ENCODE results near the gene HHAT. TPM values are rescaled to one million over a fixed set of nuclear protein-coding genes. Genes with fewer than 3 reads are reported as not detected.

The HHAT gene
- total and polyA plus RNA-seq, 8 donors = under 0.01 to 5.8 (median 1.6) TPM

- Histone ChIP-seq H3K9me3 (no peaks in the 10 kb centered on the region), H3K4me1 (no peaks in the 10 kb centered on the region), H3K36me3 (no peaks in the 10 kb centered on the region), H3K27ac (no peak overlapping the region), H3K4me3 (no peak overlapping the region), H3K27me3 (no peaks in the 10 kb centered on the region)
- WGBS, 5 donors = 55 to 69% (median 63%) methylated on average over 3 of the region's 3 CpGs
- DNase-seq = no peak
- intact Hi-C loops (cut with DNase I; ENCODE audit: low total_unique reads) = no loop called here
- TF ChIP-seq EP300 (IDR thresholded peaks at IDR 0.05) (no peak), POLR2AphosphoS5 (IDR thresholded peaks at IDR 0.05) (no peak), POLR2A (IDR thresholded peaks at IDR 0.05) (no peak), CTCF (IDR thresholded peaks at IDR 0.05) (no peak)
These were observed 202.9 kb downstream of the HHAT start for GRCh38 chr1:210531475-210532222.

- intact Hi-C loops (cut with DNase I; ENCODE audit: low total_unique reads) = no loop called here
- Histone ChIP-seq H3K9me3 (no peaks in the 10 kb centered on the region), H3K4me1 (no peaks in the 10 kb centered on the region), H3K36me3 (no peaks in the 10 kb centered on the region), H3K27me3 (no peaks in the 10 kb centered on the region), H3K4me3 (no peak overlapping the region), H3K27ac (no peak overlapping the region)
- 85 to 91% (median 86%) methylated on average over 1 of the region's 1 CpG for WGBS, 5 donors
- TF ChIP-seq CTCF (IDR thresholded peaks at IDR 0.05) (no peak), POLR2A (IDR thresholded peaks at IDR 0.05) (no peak), POLR2AphosphoS5 (IDR thresholded peaks at IDR 0.05) (no peak), EP300 (IDR thresholded peaks at IDR 0.05) (no peak)
- DNase-seq = no peak
These were observed 203.5 kb downstream of the HHAT start for GRCh38 chr1:210532223-210532598.

DNA sequence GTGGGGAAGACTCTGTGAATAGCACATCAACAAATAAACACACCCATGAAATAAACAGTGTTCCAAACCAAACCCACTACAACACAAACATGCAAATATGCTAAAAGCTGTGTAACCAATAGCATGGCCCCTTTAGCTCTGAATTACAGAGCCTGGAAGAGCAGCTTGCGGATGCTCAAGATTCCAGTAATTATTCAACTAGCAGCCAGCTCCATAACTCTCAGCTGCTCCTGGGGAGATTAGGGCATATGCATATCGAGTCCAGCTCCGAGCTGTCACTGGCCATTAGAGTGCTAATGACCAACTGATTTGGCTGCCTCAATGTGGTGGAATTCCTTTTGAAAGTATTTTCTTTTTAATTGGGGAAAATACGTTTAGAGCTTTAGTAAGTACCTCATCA is 207.1 kb downstream of the HHAT start:
- Histone ChIP-seq H3K4me1 (no peaks in the 10 kb centered on the region), H3K9me3 (no peaks in the 10 kb centered on the region), H3K27ac (no peak overlapping the region), H3K36me3 (no peaks in the 10 kb centered on the region), H3K4me3 (no peak overlapping the region), H3K27me3 (no peaks in the 10 kb centered on the region)
- no peak for DNase-seq
- intact Hi-C loops (cut with DNase I; ENCODE audit: low total_unique reads) = no loop called here
- 64 to 76% (median 70%) methylated on average over 4 of the region's 4 CpGs for WGBS, 5 donors
- TF ChIP-seq POLR2AphosphoS5 (IDR thresholded peaks at IDR 0.05) = no peak
- no peak for TF ChIP-seq POLR2A (IDR thresholded peaks at IDR 0.05)
- TF ChIP-seq EP300 (IDR thresholded peaks at IDR 0.05) = no peak
- TF ChIP-seq CTCF (IDR thresholded peaks at IDR 0.05) = no peak

- TF ChIP-seq POLR2AphosphoS5 (IDR thresholded peaks at IDR 0.05) = no peak
- TF ChIP-seq EP300 (IDR thresholded peaks at IDR 0.05) = no peak
- TF ChIP-seq POLR2A (IDR thresholded peaks at IDR 0.05) = no peak
- no peak for TF ChIP-seq CTCF (IDR thresholded peaks at IDR 0.05)
- no peaks in the 10 kb centered on the region for H3K9me3 ChIP-seq
- no peak overlapping the region for H3K27ac ChIP-seq
- H3K4me1 ChIP-seq = no peaks in the 10 kb centered on the region
- intact Hi-C loops (cut with DNase I; ENCODE audit: low total_unique reads) = no loop called here
- H3K4me3 ChIP-seq = no peak overlapping the region
- H3K36me3 ChIP-seq = no peaks in the 10 kb centered on the region
- WGBS, 5 donors = 48 to 68% (median 52%) methylated on average over 4 of the region's 4 CpGs
- peak in 1 of 2 donors; percentile 7 for DNase-seq
- no peaks in the 10 kb centered on the region for H3K27me3 ChIP-seq
These were observed 207.7 kb downstream of the HHAT start for GRCh38 chr1:210536254-210536961.

All from stomach (tissue), 9 donors.